ENCODE results near the gene WAC. TPM values are rescaled to one million over a fixed set of nuclear protein-coding genes. Genes with fewer than 3 reads are reported as not detected.
A peak's percentile ranks its signal among the peaks of the same experiment; 100 is the strongest.

The WAC gene
- total RNA-seq, 1 experiment from 2014 or later: 93.9 TPM

DNA sequence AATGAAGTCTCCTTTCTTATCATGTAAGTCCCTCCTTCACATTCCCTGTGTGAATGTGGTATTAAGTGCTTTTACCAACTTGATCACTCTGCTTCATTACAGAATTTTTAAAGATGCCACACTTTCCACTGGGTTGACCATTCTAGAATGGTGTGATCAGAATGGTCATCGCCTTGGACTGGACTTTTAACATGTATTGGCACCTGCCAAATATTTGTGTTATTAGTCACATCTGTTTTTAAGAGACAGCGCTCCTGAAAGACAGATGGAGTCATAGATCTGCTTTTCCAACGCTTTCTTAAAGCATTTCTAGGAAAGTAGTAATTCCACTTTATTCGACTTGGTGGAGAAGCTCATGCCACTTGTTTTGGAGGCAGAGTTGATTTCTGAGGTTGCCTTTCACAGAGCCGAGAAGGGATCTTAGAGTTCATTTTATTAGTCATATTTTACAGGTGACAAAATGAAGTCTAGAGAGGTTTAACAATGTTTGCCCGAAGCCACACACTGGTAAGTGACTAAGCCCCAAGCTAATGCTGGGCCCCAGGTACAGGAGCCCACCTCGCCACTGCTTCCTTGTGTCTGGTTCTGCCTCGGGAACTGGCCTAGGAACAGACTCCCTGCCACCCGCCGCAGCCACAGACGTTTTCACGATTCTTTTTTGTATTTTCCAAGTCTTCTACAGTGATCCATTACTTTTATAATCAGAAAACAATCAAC is 134.0 kb downstream of the WAC start:
- Histone ChIP-seq H3K9me3 (ENCODE audit: insufficient read depth, low read depth) (no peaks in the 10 kb centered on the region), H3K4me1 (replicated peaks; ENCODE audit: insufficient read depth) (no peaks in the 10 kb centered on the region; the same call in 1 of the 2 replicates), H3K9me2 (ENCODE audit: insufficient read depth) (no peaks in the 10 kb centered on the region), H3K79me2 (ENCODE audit: low read depth) (no peaks in the 10 kb centered on the region), H3K4me2 (no peak overlapping the region), H3F3A (ENCODE audit: insufficient read depth, low read depth) (peaks cover 3% of the 10 kb centered on the region; the same call in 1 of the 2 replicates), H4K20me1 (ENCODE audit: insufficient read depth) (no peaks in the 10 kb centered on the region), H2AFZ (no peak overlapping the region), H3K27ac (no peak overlapping the region), H3K4me3 (no peak overlapping the region), H3K27me3 (ENCODE audit: insufficient read depth, low read depth) (no peaks in the 10 kb centered on the region), H3K36me3 (ENCODE audit: low read depth) (no peaks in the 10 kb centered on the region)
- POLR2A ChIA-PET (ENCODE audit: unreplicated experiment): no interaction called here
- TF ChIP-seq EZH2 (IDR thresholded peaks at IDR 0.05; ENCODE audit: low read depth): no peak
- TF ChIP-seq, protein P1, sequence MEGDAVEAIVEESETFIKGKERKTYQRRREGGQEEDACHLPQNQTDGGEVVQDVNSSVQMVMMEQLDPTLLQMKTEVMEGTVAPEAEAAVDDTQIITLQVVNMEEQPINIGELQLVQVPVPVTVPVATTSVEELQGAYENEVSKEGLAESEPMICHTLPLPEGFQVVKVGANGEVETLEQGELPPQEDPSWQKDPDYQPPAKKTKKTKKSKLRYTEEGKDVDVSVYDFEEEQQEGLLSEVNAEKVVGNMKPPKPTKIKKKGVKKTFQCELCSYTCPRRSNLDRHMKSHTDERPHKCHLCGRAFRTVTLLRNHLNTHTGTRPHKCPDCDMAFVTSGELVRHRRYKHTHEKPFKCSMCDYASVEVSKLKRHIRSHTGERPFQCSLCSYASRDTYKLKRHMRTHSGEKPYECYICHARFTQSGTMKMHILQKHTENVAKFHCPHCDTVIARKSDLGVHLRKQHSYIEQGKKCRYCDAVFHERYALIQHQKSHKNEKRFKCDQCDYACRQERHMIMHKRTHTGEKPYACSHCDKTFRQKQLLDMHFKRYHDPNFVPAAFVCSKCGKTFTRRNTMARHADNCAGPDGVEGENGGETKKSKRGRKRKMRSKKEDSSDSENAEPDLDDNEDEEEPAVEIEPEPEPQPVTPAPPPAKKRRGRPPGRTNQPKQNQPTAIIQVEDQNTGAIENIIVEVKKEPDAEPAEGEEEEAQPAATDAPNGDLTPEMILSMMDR (conservative IDR thresholded peaks at IDR 0.05): no peak
- BruUV-seq (replicated peaks): no TSS peak
- CTCF ChIA-PET: no interaction called here
- DNase-seq: peak in 1 of 2 experiments; percentile 63
- intact Hi-C loops (cut with micrococcal nuclease; ENCODE audit: unreplicated experiment): loop anchor here (5.0 kb wide), 1 partner anchor 475 kb away; no protein-coding TSS in a partner anchor

DNA sequence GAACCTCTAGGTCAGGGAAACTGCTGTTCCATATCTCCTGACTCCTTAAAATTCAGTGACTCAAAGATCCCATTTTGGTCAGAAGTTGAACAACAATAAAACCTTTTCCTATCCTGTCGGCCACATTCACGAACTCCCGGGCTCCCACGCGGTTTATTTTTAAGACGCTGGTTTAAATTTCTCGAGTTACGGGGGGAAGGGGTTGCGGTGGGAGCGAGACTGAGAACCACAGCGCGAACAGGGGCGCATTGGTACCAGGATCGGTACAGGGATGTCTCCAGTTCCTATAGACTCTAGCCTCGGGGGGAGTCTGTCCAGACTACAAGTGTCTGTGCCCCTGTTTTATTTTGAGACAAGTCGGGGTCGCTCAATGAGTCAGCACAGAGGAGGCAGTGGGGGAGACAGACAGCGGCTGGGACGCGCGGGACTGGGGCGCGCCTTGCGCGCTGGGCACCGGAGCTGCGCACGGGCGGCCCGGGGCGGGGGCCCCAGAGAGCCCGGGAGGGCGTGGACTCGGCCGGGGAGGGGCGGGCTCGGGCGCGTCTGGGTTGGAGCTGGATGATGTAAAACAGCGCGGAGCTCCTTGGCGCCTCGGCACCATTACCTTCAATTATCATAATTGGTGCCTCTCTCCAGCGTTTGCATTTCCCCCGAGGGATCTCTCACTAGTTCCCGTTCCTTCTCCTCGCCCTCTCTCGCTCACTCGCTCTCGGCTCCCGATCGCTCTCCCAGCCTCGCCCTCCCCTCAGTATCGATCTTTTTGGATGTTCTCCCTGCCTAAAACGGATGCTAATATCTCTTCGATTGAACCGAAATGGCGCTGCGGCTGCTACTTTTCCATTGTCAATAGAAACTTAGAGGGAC is 135.7 kb downstream of the WAC start:
- POLR2A ChIA-PET (ENCODE audit: unreplicated experiment): no interaction called here
- DNase-seq: no peak
- Histone ChIP-seq H3K27me3 (ENCODE audit: insufficient read depth, low read depth) (no peaks in the 10 kb centered on the region), H3K9me3 (ENCODE audit: insufficient read depth, low read depth) (no peaks in the 10 kb centered on the region), H3K27ac (no peak overlapping the region), H3K4me2 (peak overlapping the region; percentile 60), H3K79me2 (ENCODE audit: low read depth) (no peaks in the 10 kb centered on the region), H3K9me2 (ENCODE audit: insufficient read depth) (no peaks in the 10 kb centered on the region), H2AFZ (peak overlapping the region; percentile 60; the same call in 1 of the 2 replicates), H3K4me1 (replicated peaks; ENCODE audit: insufficient read depth) (no peaks in the 10 kb centered on the region; the same call in 1 of the 2 replicates), H3K4me3 (peak overlapping the region; percentile 36; the same call in 1 of the 2 replicates), H3K36me3 (ENCODE audit: low read depth) (no peaks in the 10 kb centered on the region), H3F3A (ENCODE audit: insufficient read depth, low read depth) (peaks cover 3% of the 10 kb centered on the region; the same call in 1 of the 2 replicates), H4K20me1 (ENCODE audit: insufficient read depth) (no peaks in the 10 kb centered on the region)
- no TSS peak for BruUV-seq (replicated peaks)
- intact Hi-C loops (cut with micrococcal nuclease; ENCODE audit: unreplicated experiment): loop anchor here (5.0 kb wide), 1 partner anchor 474 kb away; no protein-coding TSS in a partner anchor
- TF ChIP-seq, protein P1 (conservative IDR thresholded peaks at IDR 0.05): no peak
- no peak for TF ChIP-seq EZH2 (IDR thresholded peaks at IDR 0.05; ENCODE audit: low read depth)
- CTCF ChIA-PET: interaction anchor here (0.6 kb wide), 1 partner anchor 322 kb away, joined by 3 read pairs; no protein-coding TSS in a partner anchor

Data from PC-9 (cell line).